ENCODE measurements around the gene ME3. TPM values are rescaled to one million over a fixed set of nuclear protein-coding genes. Genes with fewer than 3 reads are reported as not detected.
"Not testable (repeated sequence)": the region's sequence is repeated elsewhere in the genome, so short reads cannot be mapped to it uniquely, and the experiment has no call there.

Gene ME3
- polyA plus RNA-seq, 1 experiment, result 15.8 TPM

DNA sequence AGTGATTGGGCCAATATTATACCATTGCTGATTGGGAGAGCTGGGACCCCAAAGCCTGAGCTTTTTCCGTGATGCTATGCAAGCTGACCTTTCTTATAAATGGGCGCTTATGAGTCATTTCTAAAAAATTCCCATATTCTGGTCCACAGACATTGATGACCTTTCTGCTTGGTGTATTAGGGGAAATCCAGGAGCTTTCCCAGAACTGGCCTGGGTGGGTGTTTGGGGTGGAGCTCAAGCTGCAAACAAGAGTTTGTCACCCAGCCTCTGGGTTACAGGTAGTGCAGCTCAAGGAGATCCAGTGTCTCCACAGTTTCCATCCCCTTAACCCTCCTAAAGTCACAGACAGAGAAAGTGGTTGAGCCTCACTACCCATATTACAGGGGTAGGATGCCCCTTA is 230.0 kb downstream of the ME3 start:
- Histone ChIP-seq H3K36me3 (ENCODE audit: control insufficient read depth, insufficient read depth, low read length) (no peaks in the 10 kb centered on the region), H3K4me3 (ENCODE audit: low read depth, low read length) (no peak overlapping the region), H3K27me3 (ENCODE audit: control insufficient read depth, insufficient read depth, low read length) (no peaks in the 10 kb centered on the region)
- TF ChIP-seq, protein P1, sequence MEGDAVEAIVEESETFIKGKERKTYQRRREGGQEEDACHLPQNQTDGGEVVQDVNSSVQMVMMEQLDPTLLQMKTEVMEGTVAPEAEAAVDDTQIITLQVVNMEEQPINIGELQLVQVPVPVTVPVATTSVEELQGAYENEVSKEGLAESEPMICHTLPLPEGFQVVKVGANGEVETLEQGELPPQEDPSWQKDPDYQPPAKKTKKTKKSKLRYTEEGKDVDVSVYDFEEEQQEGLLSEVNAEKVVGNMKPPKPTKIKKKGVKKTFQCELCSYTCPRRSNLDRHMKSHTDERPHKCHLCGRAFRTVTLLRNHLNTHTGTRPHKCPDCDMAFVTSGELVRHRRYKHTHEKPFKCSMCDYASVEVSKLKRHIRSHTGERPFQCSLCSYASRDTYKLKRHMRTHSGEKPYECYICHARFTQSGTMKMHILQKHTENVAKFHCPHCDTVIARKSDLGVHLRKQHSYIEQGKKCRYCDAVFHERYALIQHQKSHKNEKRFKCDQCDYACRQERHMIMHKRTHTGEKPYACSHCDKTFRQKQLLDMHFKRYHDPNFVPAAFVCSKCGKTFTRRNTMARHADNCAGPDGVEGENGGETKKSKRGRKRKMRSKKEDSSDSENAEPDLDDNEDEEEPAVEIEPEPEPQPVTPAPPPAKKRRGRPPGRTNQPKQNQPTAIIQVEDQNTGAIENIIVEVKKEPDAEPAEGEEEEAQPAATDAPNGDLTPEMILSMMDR (IDR thresholded peaks at IDR 0.05; ENCODE audit: insufficient read depth, low read depth, low read length), result no peak
- CTCF ChIA-PET, result interaction anchor here (1.0 to 1.5 kb wide), 4 partner anchors 12 to 82 kb away, joined by 3 to 4 read pairs (median 3); no protein-coding TSS in a partner anchor
- DNase-seq (ENCODE audit: low read depth), result no peak
- POLR2A ChIA-PET, result no interaction called here

GRCh38 chr11:86440843-86441242 is 231.6 kb downstream of the ME3 start:
- H3K4me3 ChIP-seq (ENCODE audit: low read depth, low read length), result no peak overlapping the region

DNA sequence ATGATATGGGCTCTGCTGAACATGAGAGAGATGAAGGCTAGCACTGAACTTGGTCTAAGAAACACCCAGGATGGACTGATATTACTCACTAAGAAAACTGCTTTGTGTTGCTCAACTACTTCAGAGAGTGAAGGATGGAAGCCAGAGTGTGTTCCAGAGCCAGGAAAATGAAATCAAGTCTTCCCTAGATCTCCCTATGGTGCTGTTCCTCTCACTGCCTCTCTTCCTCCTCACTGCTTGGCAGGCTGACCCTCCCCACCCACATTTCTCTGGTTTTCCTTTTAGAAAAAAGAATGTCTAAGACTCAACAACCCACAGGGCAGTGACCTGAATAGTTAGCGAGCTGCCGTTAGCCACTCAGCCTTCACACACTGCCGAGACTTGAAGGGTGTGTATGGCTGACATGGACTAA is 232.1 kb downstream of the ME3 start:
- CTCF ChIA-PET, result no interaction called here
- POLR2A ChIA-PET, result no interaction called here
- H3K36me3 ChIP-seq (ENCODE audit: control insufficient read depth, insufficient read depth, low read length), result peaks cover 1% of the 10 kb centered on the region; the same call in 1 of the 2 replicates
- no peak overlapping the region for H3K4me3 ChIP-seq (ENCODE audit: low read depth, low read length)
- TF ChIP-seq, protein P1 (IDR thresholded peaks at IDR 0.05; ENCODE audit: insufficient read depth, low read depth, low read length), result no peak
- DNase-seq (ENCODE audit: low read depth), result no peak
- no peaks in the 10 kb centered on the region for H3K27me3 ChIP-seq (ENCODE audit: control insufficient read depth, insufficient read depth, low read length)

More at GRCh38 chr11:86440843-86441242, 231.6 kb downstream of the ME3 start:
- TF ChIP-seq, protein P1 (IDR thresholded peaks at IDR 0.05; ENCODE audit: insufficient read depth, low read depth, low read length), result no peak
- no peaks in the 10 kb centered on the region for H3K27me3 ChIP-seq (ENCODE audit: control insufficient read depth, insufficient read depth, low read length)
- H3K36me3 ChIP-seq (ENCODE audit: control insufficient read depth, insufficient read depth, low read length), result no peaks in the 10 kb centered on the region
- DNase-seq (ENCODE audit: low read depth), result no peak
- POLR2A ChIA-PET, result no interaction called here
- CTCF ChIA-PET, result no interaction called here

DNA sequence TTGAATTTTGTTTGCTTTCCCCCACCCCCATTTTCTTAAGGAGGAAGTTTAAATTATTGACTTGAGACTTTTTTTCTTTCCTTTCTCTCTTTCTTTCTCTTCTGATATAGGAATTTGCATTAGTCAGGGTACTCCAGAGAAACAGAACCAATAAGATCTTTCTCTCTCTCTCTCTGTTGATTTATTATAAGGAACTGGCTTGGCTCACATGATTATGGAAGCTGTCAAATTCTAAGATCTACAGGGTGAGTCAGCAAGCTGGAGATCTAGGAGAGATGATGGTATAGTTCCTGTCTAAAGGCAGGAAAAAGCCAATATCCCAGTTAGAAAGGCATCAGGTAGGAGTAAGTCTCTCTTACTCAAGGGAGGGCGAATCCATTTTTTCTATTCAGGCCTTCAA is 233.7 kb downstream of the ME3 start:
- CTCF ChIA-PET, result interaction anchor here (1.3 kb wide), 1 partner anchor 9 kb away, joined by 4 read pairs; no protein-coding TSS in a partner anchor
- no peak for DNase-seq (ENCODE audit: low read depth)
- POLR2A ChIA-PET, result no interaction called here
- no peak overlapping the region for H3K4me3 ChIP-seq (ENCODE audit: low read depth, low read length)
- H3K27me3 ChIP-seq (ENCODE audit: control insufficient read depth, insufficient read depth, low read length), result no peaks in the 10 kb centered on the region
- TF ChIP-seq, protein P1 (IDR thresholded peaks at IDR 0.05; ENCODE audit: insufficient read depth, low read depth, low read length), result no peak
- peaks cover 1% of the 10 kb centered on the region; the same call in 1 of the 2 replicates for H3K36me3 ChIP-seq (ENCODE audit: control insufficient read depth, insufficient read depth, low read length)

DNA sequence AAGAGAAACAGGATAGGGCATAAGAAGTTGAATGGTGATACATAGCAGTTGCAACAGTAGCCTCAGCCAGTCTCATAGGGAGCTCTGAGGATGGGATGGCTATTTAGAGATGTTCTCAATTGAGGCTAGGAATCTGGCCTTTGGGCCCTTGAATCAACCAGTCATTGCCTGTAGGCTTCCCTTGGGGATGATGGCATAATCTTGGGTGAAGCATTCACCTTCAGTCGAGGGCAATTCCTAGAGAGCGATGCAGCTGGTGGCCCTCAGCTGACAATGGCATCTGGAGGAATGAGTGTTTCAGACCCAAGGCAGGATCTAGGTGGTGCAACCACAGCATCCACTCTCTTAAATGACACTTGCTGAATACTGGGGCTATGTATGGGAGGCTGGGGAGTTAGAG is 236.7 kb downstream of the ME3 start:
- peaks cover 1% of the 10 kb centered on the region; the same call in 1 of the 2 replicates for H3K36me3 ChIP-seq (ENCODE audit: control insufficient read depth, insufficient read depth, low read length)
- TF ChIP-seq, protein P1 (IDR thresholded peaks at IDR 0.05; ENCODE audit: insufficient read depth, low read depth, low read length), result no peak
- POLR2A ChIA-PET, result no interaction called here
- no peak for DNase-seq (ENCODE audit: low read depth)
- H3K27me3 ChIP-seq (ENCODE audit: control insufficient read depth, insufficient read depth, low read length), result no peaks in the 10 kb centered on the region
- CTCF ChIA-PET, result no interaction called here
- H3K4me3 ChIP-seq (ENCODE audit: low read depth, low read length), result no peak overlapping the region

GRCh38 chr11:86433361-86434095 is 238.9 kb downstream of the ME3 start:
- POLR2A ChIA-PET; H3K4me3 ChIP-seq (ENCODE audit: low read depth, low read length); H3K27me3 ChIP-seq (ENCODE audit: control insufficient read depth, insufficient read depth, low read length); DNase-seq (ENCODE audit: low read depth); H3K36me3 ChIP-seq (ENCODE audit: control insufficient read depth, insufficient read depth, low read length): not testable (repeated sequence)
- CTCF ChIA-PET, result interaction anchor here (1.2 to 1.4 kb wide), 2 partner anchors 14 to 23 kb away, joined by 3 read pairs; no protein-coding TSS in a partner anchor
